Stomach (tissue), 4 donors: Measurements from ENCODE around the gene CREB5.

Experiments
- CTCF ChIP-seq, 7 experiments: fragments of 450-650 bp in 4 of 7; fragments of 200-600 bp in 3 of 7; sonication (generic) in 3 of 7; IDR thresholded peaks; one replicate each; pipeline ENCODE4 v1.5.1; 2016 to 2019; ENCODE audit warnings: antibody characterized with exemption in 7 of 7, control low read depth in 2 of 7, mild to moderate bottlenecking in 1 of 7
- POLR2A ChIP-seq, 4 donors: fragments of 450-650 bp; IDR thresholded peaks; one replicate each; pipeline ENCODE4 v1.6.1; 2016; ENCODE audit warnings: antibody characterized with exemption in 4 of 4, control low read depth in 2 of 4, mild to moderate bottlenecking in 1 of 4, moderate library complexity in 1 of 4
- POLR2AphosphoS5 ChIP-seq, 3 donors: sonication (generic); formaldehyde crosslinking; IDR thresholded peaks; one replicate each; pipeline ENCODE4 v1.6.1; 2016; ENCODE audit warnings: antibody characterized with exemption in 3 of 3

GRCh38 chr7:28598586-28598985 lies 186.3 kb downstream of the CREB5 start:
- TF ChIP-seq POLR2A (IDR thresholded peaks at IDR 0.05), result no peak
- TF ChIP-seq CTCF (IDR thresholded peaks at IDR 0.05), result no peak
- TF ChIP-seq POLR2AphosphoS5 (IDR thresholded peaks at IDR 0.05), result no peak
